Cardiac septum (tissue), 1 donor: ENCODE data around the gene SETD2. TPM values are rescaled to one million over a fixed set of nuclear protein-coding genes. Genes with fewer than 3 reads are reported as not detected.

ENCODE experiments used
- DNase-seq: peaks from one replicate; pipeline ENCODE4 v3.0.0-alpha.2; 2020; ENCODE audit warnings: low spot score
- intact Hi-C: fragments of 100-400 bp; cut with DNase I; formaldehyde crosslinking; loops from one replicate; pipeline ENCODE4 v1.14.0; 2022
- total RNA-seq: library from RNA; stranded (reverse); fragmentation: NEBNext Ultra II Directional; extraction: Animal tissue kit (Norgen Biotek cat#: 25700); gene quantifications from one replicate; pipeline ENCODE4 v1.2.1, GENCODE V29; 2021
- donor health status: DM: no; HTN: no; CAD: no.

The SETD2 gene
- total RNA-seq, 1 donor from 2014 or later, result 35.6 TPM

- DNase-seq, result no peak
- intact Hi-C loops, result no loop called here
Measured at GRCh38 chr3:47015151-47015550, 148.8 kb downstream of the SETD2 start.

GRCh38 chr3:47014036-47014435 lies 149.9 kb downstream of the SETD2 start:
- intact Hi-C loops, result no loop called here
- DNase-seq, result no peak

- intact Hi-C loops, result no loop called here
- DNase-seq, result no peak
Measured at GRCh38 chr3:47013231-47013630, 150.7 kb downstream of the SETD2 start.

- intact Hi-C loops, result no loop called here
- no peak for DNase-seq
Measured at GRCh38 chr3:47012342-47013230, 151.3 kb downstream of the SETD2 start.

GRCh38 chr3:47011371-47011770 lies 152.5 kb downstream of the SETD2 start:
- DNase-seq, result no peak
- intact Hi-C loops, result no loop called here

GRCh38 chr3:47010910-47011309 lies 153.0 kb downstream of the SETD2 start:
- DNase-seq, result no peak
- intact Hi-C loops, result no loop called here

GRCh38 chr3:47010111-47010712 lies 153.7 kb downstream of the SETD2 start:
- intact Hi-C loops, result no loop called here
- DNase-seq, result no peak

- DNase-seq, result peak; percentile 94
- intact Hi-C loops, result no loop called here
Measured at GRCh38 chr3:47009225-47010110, 154.4 kb downstream of the SETD2 start.

- peak; percentile 67 for DNase-seq
- intact Hi-C loops, result no loop called here
Measured at GRCh38 chr3:47008851-47009224, 155.1 kb downstream of the SETD2 start.

- intact Hi-C loops, result no loop called here
- no peak for DNase-seq
Measured at GRCh38 chr3:47008234-47008796, 155.6 kb downstream of the SETD2 start.

- no peak for DNase-seq
- intact Hi-C loops, result no loop called here
Measured at GRCh38 chr3:47007482-47008233, 156.3 kb downstream of the SETD2 start.

- intact Hi-C loops, result no loop called here
- DNase-seq, result no peak
Measured at GRCh38 chr3:47007001-47007400, 156.9 kb downstream of the SETD2 start.

- DNase-seq, result no peak
- intact Hi-C loops, result no loop called here
Measured at GRCh38 chr3:47006145-47006651, 157.7 kb downstream of the SETD2 start.

GRCh38 chr3:47005212-47006144 lies 158.4 kb downstream of the SETD2 start:
- DNase-seq, result no peak
- intact Hi-C loops, result no loop called here

GRCh38 chr3:47004369-47005211 lies 159.3 kb downstream of the SETD2 start:
- peak; percentile 69 for DNase-seq
- intact Hi-C loops, result no loop called here

- peak; percentile 71 for DNase-seq
- intact Hi-C loops, result no loop called here
Measured at GRCh38 chr3:47003461-47004368, 160.2 kb downstream of the SETD2 start.
